Umbilical cord (tissue), 2 donors: ENCODE measurements around the gene TGM1. TPM values are rescaled to one million over a fixed set of nuclear protein-coding genes. Genes with fewer than 3 reads are reported as not detected.
A peak's percentile ranks its signal among the peaks of the same experiment; 100 is the strongest.
"Not testable (repeated sequence)": the region's sequence is repeated elsewhere in the genome, so short reads cannot be mapped to it uniquely, and the experiment has no call there.

ENCODE experiments used
- DNase-seq: peaks from one replicate; pipeline ENCODE4 v3.0.0-alpha.2; 2015; ENCODE audit warnings: low spot score
- total RNA-seq: library from RNA; depleted of rRNA; stranded (reverse); fragments of >200 nt; gene quantifications from one replicate; pipeline ENCODE4 v1.2.3, GENCODE V29; 2014; ENCODE audit warnings: low replicate concordance; ENCODE audit not compliant: insufficient read depth

The TGM1 gene
- total RNA-seq, 1 donor from 2014 or later, result 9.4 TPM

DNA sequence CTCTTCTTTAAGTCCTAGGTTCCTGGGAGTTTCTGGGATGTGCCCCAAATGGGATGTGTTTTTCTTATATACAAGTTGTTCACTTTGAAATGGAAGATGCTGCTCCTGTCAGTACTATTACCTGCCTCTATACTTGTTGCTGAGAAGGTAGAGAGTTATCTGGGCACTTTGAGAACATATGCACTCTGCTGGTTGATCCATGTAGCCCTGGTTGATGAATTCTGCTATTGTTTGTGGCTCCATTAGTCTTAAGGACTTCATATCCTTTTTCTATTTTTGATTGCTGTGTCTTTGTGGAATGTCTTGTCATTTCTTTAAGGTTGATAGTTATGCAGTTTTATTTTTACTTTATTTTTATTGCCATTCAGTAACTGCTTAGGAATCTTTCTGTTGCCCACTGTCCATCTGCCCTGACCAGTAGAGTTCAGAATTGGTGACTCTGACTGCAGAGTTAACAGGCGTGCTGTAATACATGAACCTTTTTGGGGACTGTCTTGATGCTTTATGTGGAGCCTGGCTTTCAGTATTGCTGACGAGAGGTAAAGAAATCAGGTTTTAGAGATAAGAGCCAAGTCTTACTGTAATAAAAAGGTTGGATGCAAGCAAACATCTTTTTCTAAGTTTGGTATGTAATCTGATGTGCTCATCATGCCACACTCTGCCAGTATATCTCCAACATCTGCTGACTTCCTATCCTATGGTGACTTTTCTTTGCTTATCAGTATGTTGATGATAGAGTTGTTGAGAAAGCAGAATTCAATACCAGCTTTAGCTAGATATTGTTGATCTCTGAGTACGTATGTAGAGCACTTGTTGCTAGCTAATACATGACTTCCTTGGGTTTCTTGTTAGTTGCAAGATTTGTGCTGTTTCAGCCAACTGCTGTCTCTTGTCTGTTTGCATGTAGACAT, 28.6 kb downstream of the TGM1 start:
- no peak for DNase-seq

DNA sequence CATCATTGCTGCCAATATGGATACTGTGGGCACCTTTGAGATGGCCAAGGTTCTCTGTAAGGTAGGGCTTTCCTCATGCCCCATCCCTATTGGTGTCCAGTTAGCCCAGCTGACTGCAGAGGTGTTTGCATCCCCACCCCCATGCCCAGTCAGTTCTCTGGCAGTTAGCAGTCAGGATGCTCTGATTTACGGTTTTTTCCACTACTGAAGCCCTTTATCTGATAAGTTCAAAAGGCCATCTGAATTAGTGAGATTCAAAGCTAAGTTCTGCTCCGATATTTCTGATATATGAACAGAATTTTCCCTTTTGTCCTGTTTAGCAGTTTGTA, 29.5 kb downstream of the TGM1 start:
- no peak for DNase-seq

DNA sequence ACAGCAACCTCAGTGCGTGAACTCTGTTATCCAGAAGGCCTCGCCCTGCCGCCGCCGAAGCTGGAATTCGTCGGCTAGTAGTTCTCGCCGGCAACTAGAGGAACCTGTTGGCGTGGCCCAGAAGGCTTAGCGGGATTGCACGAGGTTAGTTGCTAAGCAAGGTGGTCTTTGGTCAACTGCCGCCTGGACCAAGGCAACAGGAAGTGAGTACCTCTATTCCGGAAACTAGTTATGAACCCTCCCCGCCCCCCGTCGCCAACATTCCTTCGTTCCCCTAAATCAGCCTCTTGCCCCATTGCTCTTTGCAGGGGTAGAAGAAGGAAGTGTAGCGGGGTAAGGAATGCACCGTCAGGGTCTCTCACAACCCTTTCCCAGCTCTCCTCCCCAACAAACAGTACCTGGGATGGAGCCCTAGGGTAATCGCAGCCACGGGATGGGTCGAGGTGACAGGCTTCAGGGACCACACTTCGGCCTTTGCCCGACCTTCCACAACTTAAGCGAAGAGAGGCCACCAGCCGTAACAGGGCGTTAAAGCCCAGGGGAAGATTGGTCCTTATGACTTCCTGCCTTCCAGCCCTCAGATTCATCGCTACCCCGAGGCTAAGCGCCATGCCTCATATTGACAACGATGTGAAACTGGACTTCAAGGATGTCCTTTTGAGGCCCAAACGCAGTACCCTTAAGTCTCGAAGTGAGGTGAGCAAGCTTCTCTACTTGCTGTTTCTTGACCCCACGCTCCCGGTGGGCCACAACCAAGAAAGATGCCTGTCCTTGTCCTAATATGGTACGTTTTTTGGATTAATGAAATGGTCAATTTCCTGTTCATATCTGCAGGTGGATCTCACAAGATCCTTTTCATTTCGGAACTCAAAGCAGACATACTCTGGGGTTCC, 30.1 kb downstream of the TGM1 start, which contains the start of gene GMPR2:
GMPR2 (plus strand) TSS at position 285 of the 893 bp plus-strand sequence; CDS start at position 610, 325 bp downstream.
- peak; percentile 89 for DNase-seq

DNA sequence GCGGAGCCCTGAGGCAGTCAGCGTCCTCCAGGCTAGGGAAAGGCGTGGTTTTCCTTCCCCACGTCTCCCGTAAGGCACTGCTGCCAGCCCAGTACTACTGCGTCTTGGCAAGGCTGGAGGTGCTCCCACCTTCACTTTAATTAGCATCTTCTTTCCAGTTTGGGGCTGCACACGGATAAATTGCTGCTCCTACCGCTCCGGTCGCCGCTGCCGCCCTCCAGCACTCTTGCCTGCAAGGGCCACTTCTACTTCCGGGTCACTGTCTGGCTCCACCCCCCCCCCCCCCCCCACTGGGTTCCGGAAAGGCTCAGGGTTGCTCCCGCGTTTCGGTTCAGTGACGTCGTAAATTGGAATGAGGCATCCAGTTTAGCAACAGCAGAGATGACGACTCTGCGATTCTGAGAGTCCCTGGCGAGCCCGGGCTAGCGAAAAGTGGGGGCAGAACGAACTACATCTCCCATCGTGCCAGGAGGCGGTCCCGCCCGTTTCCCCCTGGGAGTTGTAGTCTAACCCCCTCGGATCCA, 30.8 kb downstream of the TGM1 start, which contains the start of gene NEDD8:
NEDD8 (minus strand) TSS at position 247 of the 524 bp plus-strand sequence; CDS start at position 147, 100 bp downstream.
- DNase-seq, result peak; percentile 96

DNA sequence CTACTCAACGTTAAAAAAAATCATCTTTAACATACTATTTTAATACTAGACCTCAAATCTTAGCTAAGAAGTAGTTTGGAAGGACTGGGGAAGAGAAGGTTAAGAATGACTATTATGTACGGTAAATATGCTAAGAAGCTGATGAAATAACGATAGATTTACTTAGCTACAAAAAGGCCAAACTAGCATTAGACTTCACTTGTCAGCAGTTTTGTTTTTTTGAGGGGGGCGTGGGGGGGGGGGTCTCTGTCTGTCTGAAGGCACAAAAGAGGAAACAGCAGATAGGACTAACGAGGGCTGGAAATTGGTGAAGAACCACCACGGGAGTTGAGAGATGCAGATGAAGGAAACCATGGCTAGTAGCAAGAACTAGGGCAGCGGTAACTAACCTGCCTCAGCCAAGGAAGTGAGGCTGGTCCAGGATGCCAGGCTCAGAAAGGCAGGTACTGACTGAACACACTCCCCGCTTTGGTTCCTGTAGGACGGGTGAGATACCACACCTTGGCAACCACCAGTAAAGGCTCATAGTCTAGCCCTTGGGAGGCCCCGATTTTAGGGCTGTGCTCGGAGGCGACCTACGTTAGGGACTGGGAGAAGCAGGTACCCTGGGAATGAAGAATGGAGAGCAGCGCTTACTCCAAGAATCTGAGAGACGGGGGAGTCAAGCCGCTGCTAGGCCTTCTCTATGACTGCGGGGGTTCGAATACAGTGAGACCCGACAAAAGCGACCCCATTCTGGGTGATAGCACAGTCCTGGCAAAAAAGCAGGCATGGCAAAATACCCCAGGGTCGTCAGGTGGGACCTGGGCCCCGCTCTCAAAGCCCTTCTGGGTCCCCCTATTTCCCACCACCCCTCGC, 31.5 kb downstream of the TGM1 start:
- no peak for DNase-seq

DNA sequence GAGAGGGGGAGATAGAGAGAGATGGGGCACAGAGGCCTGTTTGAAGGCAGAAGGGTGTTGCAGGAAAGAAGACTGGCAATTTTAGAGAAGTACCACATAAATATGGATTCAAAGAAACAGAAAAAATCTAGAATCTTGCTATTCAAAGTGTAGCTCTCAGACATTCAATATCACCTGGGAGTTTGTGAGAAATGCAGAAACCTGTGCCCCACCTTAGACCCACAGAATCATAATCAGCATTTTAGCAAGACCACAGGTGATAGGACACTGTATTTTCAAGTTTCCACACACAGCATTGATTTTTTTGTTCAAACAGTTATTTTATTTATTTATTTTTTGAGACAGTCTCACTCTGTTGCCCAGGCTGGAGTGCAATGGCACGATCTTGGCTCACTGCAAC, 34.1 kb downstream of the TGM1 start:
- no peak for DNase-seq

DNA sequence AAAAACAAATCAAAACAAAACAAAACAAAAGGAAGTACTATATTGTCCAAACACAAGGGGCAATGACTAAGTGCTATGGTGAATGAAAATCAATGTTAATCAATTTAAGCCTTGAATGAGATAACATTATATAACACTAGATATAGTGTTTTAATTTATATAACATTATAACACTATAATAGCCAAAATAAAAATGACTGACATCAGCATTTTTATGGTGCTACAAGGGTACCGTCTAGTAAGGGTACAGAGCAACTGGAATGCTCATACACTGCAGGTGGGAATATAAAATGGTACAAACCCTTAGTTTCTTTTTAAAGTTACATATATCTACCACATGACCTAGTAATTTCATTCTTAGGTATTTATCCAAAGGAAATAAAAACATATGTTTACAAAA, 36.5 kb downstream of the TGM1 start:
- no peak for DNase-seq

DNA sequence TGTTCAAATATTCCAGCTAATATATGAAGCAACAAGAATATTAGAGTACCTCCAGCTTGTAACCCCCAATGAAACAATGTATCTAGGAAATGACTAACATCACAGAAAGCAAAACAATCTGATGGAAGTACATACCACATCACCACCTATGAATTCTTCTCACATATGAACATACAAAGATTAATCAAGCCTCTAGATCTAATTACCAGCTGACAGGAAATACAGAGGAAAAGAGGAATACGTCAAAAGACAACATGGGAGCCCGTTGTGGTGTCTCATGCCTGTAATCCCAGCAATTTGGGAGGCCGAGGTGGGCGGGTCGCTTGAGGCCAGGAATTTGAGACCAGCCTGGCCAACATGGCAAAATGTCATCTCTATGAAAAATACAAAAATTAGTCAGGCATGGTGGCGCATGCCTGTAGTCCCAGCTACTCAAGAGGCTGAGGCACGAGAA, 38.3 kb downstream of the TGM1 start:
- DNase-seq, result no peak

DNA sequence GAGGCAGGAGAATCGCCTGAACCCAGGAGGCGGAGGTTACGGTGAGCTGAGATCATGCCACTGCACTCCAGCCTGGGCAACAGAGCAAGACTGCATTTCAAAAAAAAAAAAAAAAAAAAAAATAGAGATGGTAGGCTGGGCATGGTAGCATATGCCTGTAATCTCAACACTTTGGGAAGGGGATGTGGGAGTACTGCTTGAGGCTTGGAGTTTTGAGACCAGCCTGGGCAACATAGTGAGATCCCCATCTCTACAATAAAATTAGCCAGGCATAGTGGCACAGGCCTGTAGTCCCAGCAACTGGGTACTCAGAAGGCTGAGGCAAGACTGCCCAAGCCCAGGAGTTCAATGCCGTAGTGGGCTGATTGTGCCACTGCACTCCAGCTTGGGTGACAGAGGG, 40.0 kb downstream of the TGM1 start:
- not testable (repeated sequence) for DNase-seq

DNA sequence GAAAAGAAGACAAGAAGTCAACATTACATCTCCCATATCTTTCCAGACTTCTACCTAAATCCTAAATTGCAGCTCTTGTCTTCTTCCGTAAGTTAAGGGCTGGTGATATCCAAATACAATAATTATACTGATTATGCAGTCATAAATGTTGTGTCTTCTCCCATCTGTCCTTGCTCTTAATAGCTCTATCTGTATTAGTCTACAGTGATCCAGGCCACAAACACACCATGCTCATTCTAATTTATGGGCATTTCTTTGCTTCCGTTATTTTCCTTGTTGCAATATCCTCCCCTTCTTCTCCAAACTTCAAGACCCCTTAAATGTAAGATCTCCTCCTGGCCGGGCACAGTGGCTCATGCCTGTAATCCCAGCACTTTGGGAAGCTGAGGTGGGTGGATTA, 43.5 kb downstream of the TGM1 start:
- no peak for DNase-seq

DNA sequence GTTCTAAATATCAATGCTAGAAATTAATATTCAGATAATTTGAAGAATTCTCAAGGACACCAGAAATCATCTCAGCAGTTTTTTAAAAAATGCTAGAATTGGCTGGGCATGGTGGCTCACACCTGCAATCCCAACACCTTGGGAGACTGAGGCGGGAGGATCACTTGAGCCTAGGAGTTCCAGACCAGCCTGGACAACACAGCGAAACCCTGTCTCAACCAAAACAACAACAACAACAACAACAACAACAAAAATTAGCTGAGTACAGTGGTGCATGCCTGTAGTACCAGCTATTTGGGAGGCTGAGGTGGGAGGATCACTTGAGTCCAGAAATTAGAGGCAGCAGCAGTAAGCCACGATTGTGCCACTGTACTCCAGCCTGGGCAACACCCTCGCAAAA, 43.9 kb downstream of the TGM1 start:
- no peak for DNase-seq

DNA sequence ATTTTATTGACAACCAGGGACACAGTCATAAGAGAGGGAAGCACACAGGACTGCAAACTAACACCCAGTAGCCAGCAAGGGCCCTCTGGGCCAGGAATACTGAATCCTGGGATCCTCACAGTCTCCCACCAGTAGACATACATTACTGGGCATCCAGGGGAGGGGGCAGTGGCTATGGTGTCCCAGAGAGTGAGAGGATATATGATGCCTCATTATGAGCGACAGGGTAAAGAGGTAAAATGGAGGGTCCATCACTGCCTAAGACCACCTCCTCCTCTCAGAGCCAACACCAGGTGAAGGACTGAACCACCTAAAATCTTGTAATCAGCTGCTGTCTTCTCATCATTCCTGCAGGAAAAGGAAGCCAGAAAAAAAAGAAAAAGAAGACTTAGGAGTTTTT, 46.1 kb downstream of the TGM1 start:
- not testable (repeated sequence) for DNase-seq

DNA sequence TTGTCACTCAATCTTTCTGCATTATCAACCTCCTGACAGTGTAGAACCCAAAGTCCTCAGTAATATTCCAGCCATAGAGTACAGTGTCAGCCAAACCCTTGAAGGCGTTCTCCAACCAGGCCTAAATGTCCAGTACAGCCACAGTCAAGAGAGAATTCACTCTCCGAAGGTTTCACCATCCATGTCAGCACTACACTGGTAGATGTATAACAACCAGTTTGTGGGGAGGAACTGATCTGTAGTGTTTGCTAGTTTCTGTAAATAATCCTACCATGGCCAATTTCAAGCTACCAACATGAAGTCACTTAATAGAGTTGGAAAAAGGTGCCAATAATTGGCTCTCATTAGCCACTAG, 46.7 kb downstream of the TGM1 start:
- DNase-seq, result no peak

DNA sequence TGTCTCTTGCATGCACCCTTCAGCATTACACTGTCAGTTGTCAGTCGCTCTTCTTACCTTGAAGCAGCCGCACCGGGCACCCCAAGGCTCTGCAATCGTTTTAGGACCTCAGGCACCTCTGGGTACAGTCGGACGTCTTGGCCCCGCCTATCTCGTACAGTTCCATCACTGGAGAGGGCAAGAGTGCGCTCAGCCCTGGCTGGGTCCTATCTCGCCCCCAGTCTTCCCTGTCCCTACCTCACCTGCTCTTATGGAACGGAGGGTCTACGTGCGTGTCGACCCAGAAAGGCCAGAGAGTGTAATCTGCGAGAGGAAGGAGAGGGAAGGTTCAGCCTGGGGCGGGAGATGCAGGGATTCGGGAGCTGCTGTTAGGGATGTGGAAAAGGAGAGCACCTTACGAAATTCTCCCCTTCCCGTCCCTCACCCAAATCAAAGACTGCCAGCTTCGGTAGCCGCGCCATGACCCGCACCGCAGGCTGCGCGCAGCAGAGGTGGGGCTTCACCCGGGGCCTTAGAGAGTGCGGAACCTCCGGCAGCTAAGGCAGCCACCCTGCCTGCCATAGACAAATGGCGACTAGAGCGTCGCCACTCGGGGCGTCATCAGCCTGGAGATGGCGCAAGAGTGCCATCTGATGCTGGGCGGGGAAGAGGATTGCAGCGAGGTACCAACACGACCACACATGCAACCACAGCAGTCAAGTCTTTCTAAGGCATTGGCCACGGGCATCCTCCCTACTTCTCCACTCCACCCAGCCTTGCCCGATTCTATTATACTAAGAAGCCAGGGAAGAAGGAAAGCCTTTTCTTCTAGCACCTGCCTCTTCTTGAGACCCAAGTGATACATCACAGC, 47.3 kb downstream of the TGM1 start, which contains the start of gene MDP1:
MDP1 (minus strand) TSS at position 572 of the 850 bp plus-strand sequence; CDS start at position 461, 111 bp downstream.
- peak; percentile 95 for DNase-seq

DNA sequence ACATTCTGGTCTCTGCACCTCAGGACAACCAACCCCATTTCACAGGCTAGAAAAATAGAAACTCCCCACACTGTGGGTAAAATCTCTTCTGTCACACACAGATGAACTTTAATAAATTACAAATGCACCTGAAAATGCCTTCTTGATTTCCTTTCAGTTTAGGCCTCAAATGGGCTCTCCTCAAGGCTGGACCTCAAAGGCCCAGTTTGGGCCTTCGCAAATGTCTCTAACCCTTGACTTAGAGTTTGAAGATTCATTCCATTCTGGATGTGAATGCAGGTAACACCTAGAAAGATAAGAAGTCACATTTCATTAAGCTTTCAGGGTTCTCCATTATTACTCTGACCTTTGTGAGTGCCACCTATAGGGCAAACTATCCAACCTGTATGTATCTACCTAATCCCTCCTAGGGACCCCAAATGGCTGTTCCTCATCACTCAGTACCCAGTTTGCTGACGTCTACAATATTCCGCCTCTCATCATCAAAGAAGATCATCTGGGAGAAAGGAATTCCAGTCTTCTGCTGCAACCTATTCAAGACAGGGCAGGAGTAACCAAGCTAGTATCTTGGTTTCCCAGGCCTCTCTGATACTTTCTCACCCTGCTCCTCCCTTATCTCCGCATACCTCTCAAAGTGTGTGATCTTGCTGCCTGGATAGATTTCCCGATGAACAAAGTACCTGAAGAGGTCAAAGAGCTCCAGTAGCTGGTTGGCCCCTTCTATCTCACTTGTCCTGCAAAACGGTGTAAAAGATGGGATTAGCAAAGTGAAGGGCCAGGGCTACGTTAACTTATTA, 48.9 kb downstream of the TGM1 start:
- DNase-seq, result no peak

DNA sequence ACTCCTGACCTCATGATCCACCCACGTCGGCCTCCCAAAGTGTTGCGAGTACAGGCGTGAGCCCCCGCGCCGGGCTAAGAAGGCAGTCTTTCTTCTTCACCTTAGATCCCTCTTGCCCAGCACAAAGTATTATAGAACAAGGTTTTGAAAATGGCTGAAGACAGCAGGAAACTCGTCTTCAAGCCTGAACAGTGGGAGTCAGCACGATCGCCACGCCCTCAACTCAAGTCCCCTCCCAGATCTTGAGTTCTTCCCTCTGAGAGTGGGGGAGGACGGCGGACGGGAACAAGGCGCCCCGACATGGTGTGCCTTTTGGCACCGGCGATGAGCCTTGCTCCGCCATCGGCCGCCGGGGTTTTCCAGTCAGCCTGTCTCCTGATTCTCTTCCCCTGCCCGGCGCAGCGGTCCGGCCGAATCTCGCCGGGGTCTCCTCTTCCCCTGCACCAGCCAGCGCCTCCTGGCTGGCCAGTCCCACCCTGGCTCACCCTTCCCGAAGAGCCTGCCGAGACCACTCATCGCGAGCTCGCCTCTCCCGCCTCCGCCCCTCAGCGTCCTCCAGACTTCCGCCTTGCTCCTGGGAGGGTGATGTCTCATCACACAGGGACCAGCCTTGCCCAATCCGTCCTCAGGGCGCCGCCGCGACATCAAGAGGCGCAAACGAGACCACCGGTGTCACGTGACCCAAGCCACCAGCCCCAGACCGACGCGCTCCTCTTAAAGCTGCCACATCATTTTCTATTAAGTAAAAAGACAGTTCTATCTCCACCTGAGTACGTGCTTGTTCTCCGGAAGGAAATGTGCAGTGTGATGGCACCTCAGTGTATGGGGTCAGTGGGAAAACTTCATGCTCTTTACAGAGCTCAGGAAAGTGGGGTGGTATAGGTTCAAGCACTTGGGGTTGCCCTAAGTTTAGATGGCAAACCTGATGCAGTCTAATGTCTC, 49.8 kb downstream of the TGM1 start, which contains the start of gene CHMP4A:
CHMP4A (minus strand) TSS at position 565 of the 942 bp plus-strand sequence; CDS start at position 516, 49 bp downstream.
- peak; percentile 99 for DNase-seq

DNA sequence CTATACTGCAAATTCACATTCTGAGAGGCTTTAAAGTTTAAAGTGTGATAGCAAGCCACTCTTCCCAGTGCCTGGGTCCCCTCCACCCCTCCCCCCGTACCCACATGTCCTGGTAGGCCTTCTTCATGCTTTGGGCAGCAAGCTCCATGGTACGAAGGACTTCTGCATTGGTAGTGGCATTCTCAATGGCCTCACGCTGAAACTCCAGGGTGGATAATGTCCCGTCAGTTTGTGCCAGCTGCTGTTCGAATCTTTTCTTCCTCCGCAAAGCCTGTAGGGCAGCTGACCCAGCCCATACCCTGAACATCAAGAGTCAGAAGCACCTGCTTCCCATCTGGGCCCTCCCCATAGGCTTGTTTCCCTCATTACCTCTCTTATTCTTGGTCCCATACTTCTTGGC, 51.7 kb downstream of the TGM1 start:
- DNase-seq, result no peak

DNA sequence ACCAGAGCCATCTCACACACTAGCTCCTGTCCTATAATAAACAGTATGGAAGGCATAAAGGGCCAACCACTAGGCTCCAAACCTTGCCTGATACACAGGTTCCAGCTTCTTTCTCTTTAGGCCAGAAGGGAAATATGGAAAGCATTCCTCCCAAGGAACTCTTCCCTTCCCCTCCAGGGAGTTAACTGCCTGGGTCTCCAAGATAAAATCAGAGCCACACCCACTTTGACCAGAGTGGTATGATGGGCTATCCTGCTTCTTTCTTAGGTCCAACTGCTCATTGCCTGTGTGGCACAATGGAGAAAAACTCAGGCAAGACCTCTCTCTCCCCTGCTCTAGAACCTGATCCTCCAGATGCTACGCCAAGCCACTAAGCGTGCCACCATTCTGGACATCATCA, 55.4 kb downstream of the TGM1 start:
- DNase-seq, result no peak
